Measurements from ENCODE around the gene GLE1. TPM values are rescaled to one million over a fixed set of nuclear protein-coding genes. Genes with fewer than 3 reads are reported as not detected.
"Not testable (repeated sequence)": the region's sequence is repeated elsewhere in the genome, so short reads cannot be mapped to it uniquely, and the experiment has no call there.

The GLE1 gene
- total and polyA plus RNA-seq, 5 experiments from 2014 or later = 17.4 to 30.7 (median 26.4) TPM

GRCh38 chr9:128575916-128576315 lies 71.4 kb downstream of the GLE1 start:
- no peak overlapping the region for H3K4me3 Mint-ChIP-seq
- peaks cover 0 to 92% (median 15%) of the 10 kb centered on the region in 3 donors for H3K36me3 Mint-ChIP-seq
- peak overlapping the region in 3 of 10 donors; percentile 16 to 58 (median 35) for H3K27ac Mint-ChIP-seq
- no peaks in the 10 kb centered on the region for H3K27me3 Mint-ChIP-seq
- ATAC-seq (no peak), DNase-seq (no peak)
- H3K9me3 Mint-ChIP-seq = no peaks in the 10 kb centered on the region
- POLR2A ChIA-PET = no interaction called here
- peaks cover 0 to 13% (median 8%) of the 10 kb centered on the region in 4 donors for H3K4me1 Mint-ChIP-seq

GRCh38 chr9:128577206-128577605 lies 72.7 kb downstream of the GLE1 start:
- Mint-ChIP-seq H3K9me3 (no peaks in the 10 kb centered on the region), H3K4me1 (peaks cover 0 to 13% (median 7%) of the 10 kb centered on the region in 4 donors), H3K27me3 (no peaks in the 10 kb centered on the region), H3K27ac (peak overlapping the region in 3 of 10 donors; percentile 21 to 80 (median 72)), H3K4me3 (no peak overlapping the region), H3K36me3 (peaks cover 0 to 95% (median 17%) of the 10 kb centered on the region in 3 donors)
- POLR2A ChIA-PET = no interaction called here
- DNase-seq = no peak
- ATAC-seq = no peak

- Mint-ChIP-seq H3K4me3 (no peak overlapping the region), H3K9me3 (no peaks in the 10 kb centered on the region), H3K27me3 (no peaks in the 10 kb centered on the region), H3K36me3 (peaks cover 11 to 96% (median 34%) of the 10 kb centered on the region in 3 donors), H3K27ac (peak overlapping the region in 2 of 10 donors; percentile 3 to 63), H3K4me1 (peaks cover 0 to 13% (median 4%) of the 10 kb centered on the region in 4 donors)
- ATAC-seq (no peak), DNase-seq (no peak)
- POLR2A ChIA-PET = interaction anchor here (1.1 kb wide), 1 partner anchor 23 kb away, joined by 3 read pairs; no protein-coding TSS in a partner anchor
These were observed 74.7 kb downstream of the GLE1 start for GRCh38 chr9:128579194-128579593.

- H3K9me3 Mint-ChIP-seq = no peaks in the 10 kb centered on the region
These were observed 76.2 kb downstream of the GLE1 start for GRCh38 chr9:128580731-128581130.

GRCh38 chr9:128585155-128585554 lies 80.6 kb downstream of the GLE1 start:
- POLR2A ChIA-PET, DNase-seq, H3K9me3 Mint-ChIP-seq, H3K27me3 Mint-ChIP-seq, ATAC-seq, H3K4me3 Mint-ChIP-seq: not testable (repeated sequence)
- Mint-ChIP-seq H3K27ac (peak overlapping the region in 3 of 10 donors; percentile 0 to 58 (median 56)), H3K4me1 (peaks cover 3 to 18% (median 8%) of the 10 kb centered on the region in 4 donors), H3K36me3 (peaks cover 11 to 98% (median 40%) of the 10 kb centered on the region in 3 donors)

More at GRCh38 chr9:128580731-128581130, 76.2 kb downstream of the GLE1 start:
- POLR2A ChIA-PET = interaction anchor here (1.4 kb wide), 1 partner anchor 9 kb away, joined by 6 read pairs; no protein-coding TSS in a partner anchor
- Mint-ChIP-seq H3K36me3 (peaks cover 11 to 97% (median 45%) of the 10 kb centered on the region in 3 donors), H3K27me3 (no peaks in the 10 kb centered on the region), H3K4me1 (no peaks in the 10 kb centered on the region), H3K4me3 (no peak overlapping the region), H3K27ac (peak overlapping the region in 1 of 10 donors; percentile 43)
- no peak for DNase-seq
- no peak for ATAC-seq

- DNase-seq, H3K9me3 Mint-ChIP-seq, H3K27me3 Mint-ChIP-seq, ATAC-seq: not testable (repeated sequence)
- Mint-ChIP-seq H3K4me3 (peak overlapping the region in 2 of 10 donors; percentile 9 to 23), H3K36me3 (peaks cover 11 to 98% (median 42%) of the 10 kb centered on the region in 3 donors), H3K27ac (peak overlapping the region; percentile 65 to 93 (median 86)), H3K4me1 (peaks cover 3 to 18% (median 8%) of the 10 kb centered on the region in 4 donors)
- POLR2A ChIA-PET = interaction anchor here (1.0 to 1.5 kb wide), 2 partner anchors 10 to 34 kb away, joined by 3 to 7 read pairs; partner anchors contain the start of gene SPTAN1
These were observed 82.4 kb downstream of the GLE1 start for GRCh38 chr9:128586934-128587333.

GRCh38 chr9:128587453-128587852 lies 82.9 kb downstream of the GLE1 start:
- POLR2A ChIA-PET = interaction anchor here (0.7 to 1.5 kb wide), 3 partner anchors 9 to 88 kb away, joined by 3 to 7 read pairs (median 7); partner anchors contain the start of gene SPTAN1
- Mint-ChIP-seq H3K27ac (peak overlapping the region; percentile 65 to 93 (median 86)), H3K27me3 (no peaks in the 10 kb centered on the region), H3K36me3 (peaks cover 11 to 98% (median 41%) of the 10 kb centered on the region in 3 donors), H3K4me1 (peaks cover 3 to 18% (median 8%) of the 10 kb centered on the region in 4 donors), H3K9me3 (no peaks in the 10 kb centered on the region), H3K4me3 (peak overlapping the region in 5 of 10 donors; percentile 9 to 74 (median 23))
- ATAC-seq (peak; percentile 94 to 98), DNase-seq (peak in 9 of 10 donors; percentile 17 to 76 (median 52))

GRCh38 chr9:128588581-128589233 lies 84.2 kb downstream of the GLE1 start:
- Mint-ChIP-seq H3K9me3 (no peaks in the 10 kb centered on the region), H3K27ac (peak overlapping the region in 7 of 10 donors; percentile 8 to 92 (median 49)), H3K36me3 (peaks cover 5 to 98% (median 33%) of the 10 kb centered on the region in 3 donors), H3K4me1 (peaks cover 4 to 20% (median 8%) of the 10 kb centered on the region in 4 donors), H3K27me3 (no peaks in the 10 kb centered on the region), H3K4me3 (peak overlapping the region in 1 of 10 donors; percentile 13)
- ATAC-seq = no peak
- POLR2A ChIA-PET = interaction anchor here (0.7 to 0.8 kb wide), 4 partner anchors 9 to 163 kb away, joined by 3 to 4 read pairs (median 3); partner anchors contain the start of gene SPTAN1
- DNase-seq = peak in 1 of 10 donors; percentile 3

Other genes with a start within 250 kb of the GLE1 start
- gene GOLGA2, start 228.7 kb upstream of the GLE1 start, total RNA-seq = 10 to 100 TPM; 57.4 to 64.7 TPM
- 1 to 10 TPM; 4.7 to 7.4 (median 6.2) TPM for gene GOLGA2, start 228.7 kb upstream of the GLE1 start, polyA plus RNA-seq
- 10 to 100 TPM; 11.7 to 12.1 TPM for gene SWI5, start 228.4 kb upstream of the GLE1 start, total RNA-seq
- 10 to 100 TPM; 33.5 to 46.8 (median 34.3) TPM for gene SWI5, start 228.4 kb upstream of the GLE1 start, polyA plus RNA-seq
- 10 to 100 TPM; 20.7 to 25.4 TPM for gene TRUB2, start 182.3 kb upstream of the GLE1 start, total RNA-seq
- gene TRUB2, start 182.3 kb upstream of the GLE1 start, polyA plus RNA-seq = 10 to 100 TPM; 24.7 to 30.0 (median 28.9) TPM
- 10 to 100 TPM; 45.6 to 46.5 TPM for gene COQ4, start 181.9 kb upstream of the GLE1 start, total RNA-seq
- gene COQ4, start 181.9 kb upstream of the GLE1 start, polyA plus RNA-seq = 10 to 100 TPM; 26.4 to 43.4 (median 33.4) TPM
- 10 to 100 TPM; 13.1 to 13.5 TPM for gene SLC27A4, start 164.2 kb upstream of the GLE1 start, total RNA-seq
- gene SLC27A4, start 164.2 kb upstream of the GLE1 start, polyA plus RNA-seq = 1 to 10 TPM; 5.0 to 7.0 (median 6.3) TPM
- 10 to 100 TPM; 44.5 to 47.5 TPM for gene URM1, start 133.3 kb upstream of the GLE1 start, total RNA-seq
- gene URM1, start 133.3 kb upstream of the GLE1 start, polyA plus RNA-seq = 10 to 100 TPM; 49.3 to 66.4 (median 61.0) TPM
- gene CERCAM, start 83.9 kb upstream of the GLE1 start, total RNA-seq = 1 to 10 TPM; 1.3 to 1.7 TPM
- gene CERCAM, start 83.9 kb upstream of the GLE1 start, polyA plus RNA-seq = under 1 TPM; 0.14 to 0.90 (median 0.51) TPM
- 10 to 100 TPM; 34.8 to 36.6 TPM for gene ODF2, start 48.7 kb upstream of the GLE1 start, total RNA-seq
- 10 to 100 TPM; 15.6 to 32.8 (median 20.6) TPM for gene ODF2, start 48.7 kb upstream of the GLE1 start, polyA plus RNA-seq
- 100 to 1,000 TPM; 395 to 402 TPM for gene SPTAN1, start 47.9 kb downstream of the GLE1 start, total RNA-seq
- gene SPTAN1, start 47.9 kb downstream of the GLE1 start, polyA plus RNA-seq = 100 to 1,000 TPM in 1 of 3 donors, 10 to 100 TPM in 2; 38.2 to 117 (median 57.5) TPM
- 1 to 10 TPM; 6.0 to 8.3 TPM for gene DYNC2I2, start 152.1 kb downstream of the GLE1 start, total RNA-seq
- gene DYNC2I2, start 152.1 kb downstream of the GLE1 start, polyA plus RNA-seq = 1 to 10 TPM; 2.7 to 4.1 (median 3.9) TPM
- gene SET, start 184.5 kb downstream of the GLE1 start, total RNA-seq = 100 to 1,000 TPM; 314 to 325 TPM
- gene SET, start 184.5 kb downstream of the GLE1 start, polyA plus RNA-seq = 100 to 1,000 TPM; 179 to 229 (median 209) TPM
- 1 to 10 TPM; 1.8 to 2.2 TPM for gene PKN3, start 197.8 kb downstream of the GLE1 start, total RNA-seq
- 1 to 10 TPM in 2 of 3 donors, under 1 TPM in 1; 0.98 to 1.5 (median 1.0) TPM for gene PKN3, start 197.8 kb downstream of the GLE1 start, polyA plus RNA-seq
- 10 to 100 TPM; 24.2 to 30.7 TPM for gene ZDHHC12, start 219.4 kb downstream of the GLE1 start, total RNA-seq
- gene ZDHHC12, start 219.4 kb downstream of the GLE1 start, polyA plus RNA-seq = 10 to 100 TPM; 51.7 to 75.5 (median 64.3) TPM